ENCODE data around the gene LYAR. TPM values are rescaled to one million over a fixed set of nuclear protein-coding genes. Genes with fewer than 3 reads are reported as not detected.
A peak's percentile ranks its signal among the peaks of the same experiment; 100 is the strongest.

LYAR gene
- total and polyA plus RNA-seq, 2 of the 13 experiments (the other 11 are each of a cell fraction or from before 2014, with no cell fraction given): 7.8 to 94.2 TPM

GRCh38 chr4:4248029-4248884 is 41.7 kb downstream of the LYAR start, which contains the start of gene TMEM128 (continued):
- TF ChIP-seq HOXA9 (CRISPR knock-in tag; IDR thresholded peaks at IDR 0.05; ENCODE audit: borderline replicate concordance): peak; percentile 75; the same call in 1 of the 2 replicates
- TF ChIP-seq ZBTB26 (CRISPR knock-in tag; IDR thresholded peaks at IDR 0.05; ENCODE audit: borderline replicate concordance): 0 out of 2 replicates have a peak, but pooled peaks have one; percentile 60
- 0 out of 2 replicates have a peak, but pooled peaks have one; percentile 52 for TF ChIP-seq ZNF543 (CRISPR knock-in tag; IDR thresholded peaks at IDR 0.05)
- TF ChIP-seq KLF16 (CRISPR knock-in tag; IDR thresholded peaks at IDR 0.05): peak in 1 of 2 experiments; percentile 66; a peak in 2 of 4 replicates
- no peak for TF ChIP-seq ZNF264 (CRISPR knock-in tag; IDR thresholded peaks at IDR 0.05)
- TF ChIP-seq SSRP1 (CRISPR knock-in tag; IDR thresholded peaks at IDR 0.05): no peak
- TF ChIP-seq NFIC (IDR thresholded peaks at IDR 0.05; ENCODE audit: low read length): 0 out of 2 replicates have a peak, but pooled peaks have one; percentile 8
- TF ChIP-seq ZNF552 (CRISPR knock-in tag; IDR thresholded peaks at IDR 0.05; ENCODE audit: borderline replicate concordance): peak; percentile 81; the same call in 1 of the 2 replicates
- no peak for TF ChIP-seq JDP2 (CRISPR knock-in tag; IDR thresholded peaks at IDR 0.05; ENCODE audit: borderline replicate concordance)
- TF ChIP-seq ZSCAN9 (CRISPR knock-in tag; IDR thresholded peaks at IDR 0.05; ENCODE audit: borderline replicate concordance): no peak
- TF ChIP-seq SIN3B (IDR thresholded peaks at IDR 0.05; ENCODE audit: low read length): peak; percentile 83
- TF ChIP-seq BRF2 (CRISPR knock-in tag; IDR thresholded peaks at IDR 0.05): no peak
- 0 out of 2 replicates have a peak, but pooled peaks have one; percentile 53 for TF ChIP-seq ZNF850 (CRISPR knock-in tag; conservative IDR thresholded peaks at IDR 0.05)
- TF ChIP-seq TBX2 (CRISPR knock-in tag; IDR thresholded peaks at IDR 0.05; ENCODE audit: borderline replicate concordance): peak; percentile 65
- TF ChIP-seq GLMP (CRISPR knock-in tag; IDR thresholded peaks at IDR 0.05; ENCODE audit: borderline replicate concordance): no peak
- peak; percentile 97 for TF ChIP-seq PHF20 (CRISPR knock-in tag; IDR thresholded peaks at IDR 0.05)
- no peak for TF ChIP-seq REPIN1 (CRISPR knock-in tag; IDR thresholded peaks at IDR 0.05; ENCODE audit: borderline replicate concordance, low read depth)
- TF ChIP-seq HNRNPK (IDR thresholded peaks at IDR 0.05; ENCODE audit: low read depth, low read length, poor library complexity, severe bottlenecking): no peak
- TF ChIP-seq HOXA3 (CRISPR knock-in tag; IDR thresholded peaks at IDR 0.05): peak; percentile 98
- TF ChIP-seq ZNF772 (CRISPR knock-in tag; IDR thresholded peaks at IDR 0.05): no peak
- TF ChIP-seq, protein P1, sequence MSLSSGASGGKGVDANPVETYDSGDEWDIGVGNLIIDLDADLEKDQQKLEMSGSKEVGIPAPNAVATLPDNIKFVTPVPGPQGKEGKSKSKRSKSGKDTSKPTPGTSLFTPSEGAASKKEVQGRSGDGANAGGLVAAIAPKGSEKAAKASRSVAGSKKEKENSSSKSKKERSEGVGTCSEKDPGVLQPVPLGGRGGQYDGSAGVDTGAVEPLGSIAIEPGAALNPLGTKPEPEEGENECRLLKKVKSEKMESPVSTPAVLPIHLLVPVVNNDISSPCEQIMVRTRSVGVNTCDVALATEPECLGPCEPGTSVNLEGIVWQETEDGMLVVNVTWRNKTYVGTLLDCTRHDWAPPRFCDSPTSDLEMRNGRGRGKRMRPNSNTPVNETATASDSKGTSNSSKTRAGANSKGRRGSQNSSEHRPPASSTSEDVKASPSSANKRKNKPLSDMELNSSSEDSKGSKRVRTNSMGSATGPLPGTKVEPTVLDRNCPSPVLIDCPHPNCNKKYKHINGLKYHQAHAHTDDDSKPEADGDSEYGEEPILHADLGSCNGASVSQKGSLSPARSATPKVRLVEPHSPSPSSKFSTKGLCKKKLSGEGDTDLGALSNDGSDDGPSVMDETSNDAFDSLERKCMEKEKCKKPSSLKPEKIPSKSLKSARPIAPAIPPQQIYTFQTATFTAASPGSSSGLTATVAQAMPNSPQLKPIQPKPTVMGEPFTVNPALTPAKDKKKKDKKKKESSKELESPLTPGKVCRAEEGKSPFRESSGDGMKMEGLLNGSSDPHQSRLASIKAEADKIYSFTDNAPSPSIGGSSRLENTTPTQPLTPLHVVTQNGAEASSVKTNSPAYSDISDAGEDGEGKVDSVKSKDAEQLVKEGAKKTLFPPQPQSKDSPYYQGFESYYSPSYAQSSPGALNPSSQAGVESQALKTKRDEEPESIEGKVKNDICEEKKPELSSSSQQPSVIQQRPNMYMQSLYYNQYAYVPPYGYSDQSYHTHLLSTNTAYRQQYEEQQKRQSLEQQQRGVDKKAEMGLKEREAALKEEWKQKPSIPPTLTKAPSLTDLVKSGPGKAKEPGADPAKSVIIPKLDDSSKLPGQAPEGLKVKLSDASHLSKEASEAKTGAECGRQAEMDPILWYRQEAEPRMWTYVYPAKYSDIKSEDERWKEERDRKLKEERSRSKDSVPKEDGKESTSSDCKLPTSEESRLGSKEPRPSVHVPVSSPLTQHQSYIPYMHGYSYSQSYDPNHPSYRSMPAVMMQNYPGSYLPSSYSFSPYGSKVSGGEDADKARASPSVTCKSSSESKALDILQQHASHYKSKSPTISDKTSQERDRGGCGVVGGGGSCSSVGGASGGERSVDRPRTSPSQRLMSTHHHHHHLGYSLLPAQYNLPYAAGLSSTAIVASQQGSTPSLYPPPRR (CRISPR knock-in tag; IDR thresholded peaks at IDR 0.05; ENCODE audit: borderline replicate concordance): 0 out of 2 replicates have a peak, but pooled peaks have one; percentile 5

All from HepG2 (cell line).